Measurements from ENCODE around the gene LMX1B.

The LMX1B gene

DNA sequence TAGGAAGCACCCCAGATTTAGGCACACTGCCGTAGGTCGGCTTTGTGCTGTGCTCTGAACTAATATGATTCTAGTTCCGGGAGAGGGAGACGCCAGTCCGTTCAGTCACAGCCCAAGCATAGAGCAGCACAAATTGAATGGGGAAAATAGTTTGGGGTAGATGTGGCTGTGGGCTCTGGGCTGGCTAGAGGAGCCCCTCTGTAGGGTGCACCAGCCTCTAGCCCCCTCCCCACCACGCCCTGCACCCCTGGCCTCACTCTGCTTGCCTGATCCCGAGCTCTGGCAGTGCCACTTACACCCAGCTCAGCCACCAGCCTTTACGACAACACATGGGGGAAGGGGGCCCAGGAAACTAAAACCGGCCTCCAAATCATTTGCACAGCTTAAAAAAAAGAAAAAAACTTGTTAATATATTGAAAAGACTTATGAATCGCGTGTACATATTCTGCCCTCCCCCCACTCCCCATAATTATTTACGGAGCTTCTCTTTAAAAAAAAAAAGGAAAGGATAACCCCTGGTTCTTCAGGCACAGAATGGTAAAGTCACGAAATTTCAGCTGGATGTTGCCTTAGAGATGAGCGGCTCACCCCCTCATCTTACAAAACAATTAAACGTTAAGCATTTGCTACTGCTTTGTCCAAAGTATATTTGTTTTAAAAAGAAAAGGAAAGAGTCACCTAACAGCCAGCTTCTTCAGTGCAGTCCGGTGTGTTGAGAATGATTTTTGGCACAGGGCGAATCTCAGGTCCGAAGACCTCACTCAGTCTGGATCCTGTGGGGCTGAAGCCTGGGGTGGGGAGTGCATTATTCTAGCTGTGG, 3.5 kb downstream of the LMX1B start:
- TF ChIP-seq, protein P1, sequence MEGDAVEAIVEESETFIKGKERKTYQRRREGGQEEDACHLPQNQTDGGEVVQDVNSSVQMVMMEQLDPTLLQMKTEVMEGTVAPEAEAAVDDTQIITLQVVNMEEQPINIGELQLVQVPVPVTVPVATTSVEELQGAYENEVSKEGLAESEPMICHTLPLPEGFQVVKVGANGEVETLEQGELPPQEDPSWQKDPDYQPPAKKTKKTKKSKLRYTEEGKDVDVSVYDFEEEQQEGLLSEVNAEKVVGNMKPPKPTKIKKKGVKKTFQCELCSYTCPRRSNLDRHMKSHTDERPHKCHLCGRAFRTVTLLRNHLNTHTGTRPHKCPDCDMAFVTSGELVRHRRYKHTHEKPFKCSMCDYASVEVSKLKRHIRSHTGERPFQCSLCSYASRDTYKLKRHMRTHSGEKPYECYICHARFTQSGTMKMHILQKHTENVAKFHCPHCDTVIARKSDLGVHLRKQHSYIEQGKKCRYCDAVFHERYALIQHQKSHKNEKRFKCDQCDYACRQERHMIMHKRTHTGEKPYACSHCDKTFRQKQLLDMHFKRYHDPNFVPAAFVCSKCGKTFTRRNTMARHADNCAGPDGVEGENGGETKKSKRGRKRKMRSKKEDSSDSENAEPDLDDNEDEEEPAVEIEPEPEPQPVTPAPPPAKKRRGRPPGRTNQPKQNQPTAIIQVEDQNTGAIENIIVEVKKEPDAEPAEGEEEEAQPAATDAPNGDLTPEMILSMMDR (IDR thresholded peaks at IDR 0.05; ENCODE audit: control extremely low read depth, extremely low read depth, low read depth, missing control alignments): no peak
- CTCF ChIA-PET: interaction anchor here (0.9 to 1.3 kb wide), 2 partner anchors 164 to 165 kb away, joined by 3 read pairs; no protein-coding TSS in a partner anchor
- POLR2A ChIA-PET: no interaction called here

DNA sequence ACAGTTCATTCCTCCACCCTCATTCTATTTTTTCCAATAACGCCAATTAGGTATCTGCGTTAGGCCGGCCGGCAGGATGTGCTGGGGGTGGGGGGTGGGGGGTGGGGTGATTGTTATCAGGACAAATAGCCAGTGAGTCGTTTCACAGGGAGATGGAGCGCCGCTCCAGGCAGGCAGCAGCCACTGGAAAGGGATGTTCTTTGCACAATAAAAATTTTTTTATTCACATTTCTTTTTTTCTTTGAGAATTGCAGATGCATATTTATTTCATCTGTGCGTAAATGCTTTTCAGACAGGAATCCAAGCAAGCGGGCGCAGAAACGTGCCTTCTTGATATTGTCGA, 4.1 kb downstream of the LMX1B start:
- TF ChIP-seq, protein P1 (IDR thresholded peaks at IDR 0.05; ENCODE audit: control extremely low read depth, extremely low read depth, low read depth, missing control alignments): no peak
- ChIA-PET POLR2A (no interaction called here), CTCF (no interaction called here)
- DNase-seq (ENCODE audit: extremely low spot score): no peak

More for the DNA sequence above, 3.5 kb downstream of the LMX1B start:
- DNase-seq (ENCODE audit: extremely low spot score): no peak

DNA sequence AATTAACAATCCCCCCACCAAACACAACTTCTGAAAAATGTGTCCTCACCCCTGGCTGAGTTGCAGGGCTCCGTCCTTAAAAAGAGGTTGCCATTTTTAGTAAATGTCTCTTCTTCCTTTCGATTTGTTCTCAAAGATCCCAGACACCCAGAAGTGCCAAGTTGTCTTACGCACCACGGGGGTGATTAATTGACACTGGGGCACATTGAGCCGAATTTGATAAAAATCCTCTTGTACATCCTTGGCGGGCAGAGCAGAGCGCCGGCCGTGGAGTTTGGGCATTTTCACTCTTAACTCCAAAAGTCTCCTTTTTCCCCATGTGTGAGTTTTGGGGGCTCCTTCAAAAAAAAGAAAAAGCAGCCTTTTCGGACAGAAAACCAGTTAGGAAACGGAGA, 4.5 kb downstream of the LMX1B start:
- ChIA-PET POLR2A (no interaction called here), CTCF (no interaction called here)
- TF ChIP-seq, protein P1 (IDR thresholded peaks at IDR 0.05; ENCODE audit: control extremely low read depth, extremely low read depth, low read depth, missing control alignments): no peak
- no peak for DNase-seq (ENCODE audit: extremely low spot score)

DNA sequence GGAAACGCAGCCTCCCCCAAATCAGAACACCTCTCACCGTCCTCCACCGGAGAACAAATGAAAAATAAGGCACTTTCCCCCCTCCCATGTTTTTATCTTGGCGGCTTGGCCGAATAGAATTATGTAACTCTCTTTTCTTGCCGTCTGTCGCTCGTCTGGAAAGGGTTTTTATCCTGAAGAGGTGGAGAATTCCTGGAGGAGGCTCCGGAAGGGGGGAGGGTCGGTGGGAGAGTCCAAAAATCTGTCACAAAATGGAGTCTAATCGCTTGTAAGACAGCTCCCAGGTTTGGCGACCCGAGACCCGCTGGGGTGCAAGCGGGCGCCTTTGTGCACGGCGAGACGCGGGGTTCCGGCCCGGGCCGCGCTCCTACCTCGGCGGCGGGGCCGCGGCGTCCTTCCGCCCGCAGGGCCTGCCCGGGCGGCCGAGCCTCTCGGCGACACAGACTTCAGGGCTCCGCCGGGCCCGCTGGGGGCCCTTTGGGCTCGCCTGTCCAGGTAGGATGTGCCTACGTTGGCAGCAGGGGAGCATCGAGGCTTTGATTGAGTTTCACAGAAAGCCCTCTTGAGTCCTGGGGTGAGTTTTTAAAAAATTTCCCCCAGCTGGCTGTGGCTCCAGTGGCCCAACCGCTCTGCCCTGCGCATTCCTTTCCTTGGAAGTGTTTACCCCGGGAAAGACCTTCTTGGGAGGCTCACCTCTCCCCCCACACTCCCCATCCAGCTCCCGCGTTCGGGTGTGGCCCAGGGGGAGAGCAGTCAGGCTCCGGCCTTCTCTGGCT, 5.0 kb downstream of the LMX1B start:
- TF ChIP-seq, protein P1 (IDR thresholded peaks at IDR 0.05; ENCODE audit: control extremely low read depth, extremely low read depth, low read depth, missing control alignments): no peak
- CTCF ChIA-PET: no interaction called here
- DNase-seq (ENCODE audit: extremely low spot score): no peak
- POLR2A ChIA-PET: no interaction called here

DNA sequence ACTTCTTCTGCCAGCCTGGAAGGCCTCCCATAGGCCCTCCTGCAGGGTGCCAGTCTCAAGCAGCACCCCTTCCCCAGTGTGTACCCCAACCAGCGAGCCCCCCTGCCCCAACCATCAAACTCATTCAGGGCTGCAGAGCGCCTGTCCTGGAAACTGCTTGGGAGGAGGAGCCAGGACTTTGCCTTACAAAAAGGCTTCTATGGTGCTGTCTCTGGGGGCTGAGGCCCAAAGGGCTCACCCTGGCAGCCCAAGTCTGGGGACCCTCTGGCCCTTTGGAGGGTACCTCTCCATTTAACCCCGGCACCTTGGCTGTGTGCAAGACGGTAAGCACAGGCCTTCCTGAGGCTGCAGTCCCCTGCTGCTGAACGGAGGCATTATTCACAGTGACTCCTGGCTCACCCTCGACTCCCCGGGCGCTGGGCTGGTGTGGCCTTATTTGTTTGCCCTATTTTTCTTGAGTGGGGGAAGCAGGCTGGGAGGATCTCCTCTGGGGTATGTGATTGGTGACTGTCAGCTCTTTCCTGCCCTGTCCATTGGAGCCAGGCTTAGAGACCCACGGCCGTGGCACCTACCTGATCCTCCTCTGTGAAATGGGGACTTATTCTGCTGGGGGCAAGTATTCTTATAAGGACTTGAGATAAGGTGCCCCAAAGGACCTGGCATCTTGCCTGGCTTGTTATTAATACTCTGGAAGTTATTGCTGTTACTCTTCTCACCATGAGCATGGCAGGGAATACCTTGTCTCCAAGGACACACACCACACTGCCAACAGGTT, 5.8 kb downstream of the LMX1B start:
- ChIA-PET POLR2A (no interaction called here), CTCF (no interaction called here)
- DNase-seq (ENCODE audit: extremely low spot score): no peak
- TF ChIP-seq, protein P1 (IDR thresholded peaks at IDR 0.05; ENCODE audit: control extremely low read depth, extremely low read depth, low read depth, missing control alignments): no peak

DNA sequence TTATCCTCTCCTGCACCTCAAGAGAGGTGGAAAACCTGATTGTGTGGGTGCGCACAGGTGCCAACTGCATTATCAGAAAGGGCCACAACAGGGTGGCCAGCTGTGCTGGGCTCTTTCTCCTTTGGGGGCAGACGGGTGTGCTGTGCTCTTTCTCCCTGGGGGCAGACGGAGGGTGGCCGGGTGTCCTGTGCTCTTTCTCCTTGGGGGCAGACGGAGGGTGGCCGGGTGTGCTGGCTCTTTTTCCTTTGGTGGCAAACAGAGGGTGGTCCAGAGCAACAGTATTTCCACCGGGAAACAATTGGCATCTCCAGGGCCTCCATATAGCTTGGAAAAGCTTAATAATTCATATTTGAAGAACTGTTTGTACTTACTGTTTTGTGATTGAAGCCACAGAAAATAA, 6.8 kb downstream of the LMX1B start:
- TF ChIP-seq, protein P1 (IDR thresholded peaks at IDR 0.05; ENCODE audit: control extremely low read depth, extremely low read depth, low read depth, missing control alignments): no peak
- POLR2A ChIA-PET: no interaction called here
- DNase-seq (ENCODE audit: extremely low spot score): no peak
- CTCF ChIA-PET: no interaction called here

Measured in GM10248 (cell line).